GM21367 (cell line): ENCODE measurements around the gene HAX1.
"Not testable (repeated sequence)": the region's sequence is repeated elsewhere in the genome, so short reads cannot be mapped to it uniquely, and the experiment has no call there.

ENCODE experiments used
- ATAC-seq: cut with Tn5 transposase; IDR thresholded peaks from one replicate; pipeline ENCODE4 v1.9.1; 2021; ENCODE audit not compliant: unreplicated experiment

Gene HAX1

GRCh38 chr1:154272217-154272998 lies at the start of gene HAX1:
HAX1 (plus strand) TSS chr1:154272629; CDS start chr1:154272724, 95 bp downstream.
- ATAC-seq: peak; percentile 80

- ATAC-seq: no peak
These were observed 49.5 kb upstream of the HAX1 start for GRCh38 chr1:154222918-154223317.

- ATAC-seq: no peak
These were observed 48.8 kb upstream of the HAX1 start for GRCh38 chr1:154223621-154224020.

- ATAC-seq: no peak
These were observed 47.1 kb upstream of the HAX1 start for GRCh38 chr1:154225370-154225769.

- not testable (repeated sequence) for ATAC-seq
These were observed 41.3 kb upstream of the HAX1 start for GRCh38 chr1:154231112-154231511.

- ATAC-seq: not testable (repeated sequence)
These were observed 39.3 kb upstream of the HAX1 start for GRCh38 chr1:154233127-154233526.

- ATAC-seq: no peak
These were observed 35.6 kb upstream of the HAX1 start for GRCh38 chr1:154236855-154237254.

- ATAC-seq: no peak
These were observed 35.0 kb upstream of the HAX1 start for GRCh38 chr1:154237435-154237834.

- ATAC-seq: no peak
These were observed 34.4 kb upstream of the HAX1 start for GRCh38 chr1:154237880-154238506.

GRCh38 chr1:154239491-154239890 lies 32.9 kb upstream of the HAX1 start:
- no peak for ATAC-seq

- ATAC-seq: no peak
These were observed 32.1 kb upstream of the HAX1 start for GRCh38 chr1:154240294-154240833.

GRCh38 chr1:154241703-154242351 lies 30.6 kb upstream of the HAX1 start:
- ATAC-seq: no peak

GRCh38 chr1:154253671-154254070 lies 18.8 kb upstream of the HAX1 start:
- no peak for ATAC-seq

GRCh38 chr1:154256686-154257085 lies 15.7 kb upstream of the HAX1 start:
- no peak for ATAC-seq

- no peak for ATAC-seq
These were observed 13.6 kb upstream of the HAX1 start for GRCh38 chr1:154258784-154259183.

GRCh38 chr1:154260127-154260526 lies 12.3 kb upstream of the HAX1 start:
- ATAC-seq: no peak

- no peak for ATAC-seq
These were observed 8.7 kb upstream of the HAX1 start for GRCh38 chr1:154263465-154264332.

- no peak for ATAC-seq
These were observed 8.0 kb upstream of the HAX1 start for GRCh38 chr1:154264454-154264853.

GRCh38 chr1:154265586-154265985 lies 6.8 kb upstream of the HAX1 start:
- ATAC-seq: no peak

GRCh38 chr1:154270833-154271232 lies 1.6 kb upstream of the HAX1 start:
- no peak for ATAC-seq
